HG03097 (cell line): ENCODE measurements around the gene P3H3.

Experiments used
- ATAC-seq: cut with Tn5 transposase; IDR thresholded peaks from one replicate; pipeline ENCODE4 v1.9.1; 2021; ENCODE audit not compliant: unreplicated experiment, low FRiP score

The P3H3 gene

DNA sequence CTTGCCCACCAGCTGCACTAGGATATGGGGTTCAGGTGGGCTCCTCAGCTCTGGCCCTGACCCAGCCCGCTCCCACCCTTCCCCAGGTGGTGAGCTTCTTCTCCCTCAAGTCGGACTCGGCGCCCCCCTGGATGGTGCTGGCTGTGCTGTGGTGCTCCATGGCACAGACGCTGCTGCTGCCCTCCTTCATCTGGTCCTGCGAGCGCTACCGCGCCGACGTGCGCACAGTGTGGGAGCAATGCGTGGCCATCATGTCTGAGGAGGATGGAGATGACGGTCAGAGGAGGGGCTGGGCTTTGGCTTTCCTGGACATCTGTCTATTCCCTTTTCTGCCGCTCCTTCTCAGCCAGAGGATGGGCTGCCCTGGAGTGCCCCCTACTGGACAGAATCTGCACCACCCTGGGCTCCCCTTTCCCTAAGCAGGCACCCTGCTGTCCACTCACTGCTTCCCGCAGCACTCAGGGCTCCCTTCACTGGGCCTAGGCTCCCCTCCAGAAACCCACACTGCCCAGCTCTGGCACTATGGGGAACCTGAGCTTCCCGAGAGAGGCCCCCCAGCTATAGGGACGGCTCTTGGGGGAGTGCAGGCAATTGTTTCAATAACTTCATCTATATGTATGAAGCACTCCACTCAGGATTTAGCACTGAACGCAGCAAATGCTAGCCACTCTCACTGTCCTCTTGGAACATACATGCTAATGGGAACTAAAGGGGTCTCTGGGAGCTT lies 2.6 kb upstream of the P3H3 start:
- no peak for ATAC-seq

DNA sequence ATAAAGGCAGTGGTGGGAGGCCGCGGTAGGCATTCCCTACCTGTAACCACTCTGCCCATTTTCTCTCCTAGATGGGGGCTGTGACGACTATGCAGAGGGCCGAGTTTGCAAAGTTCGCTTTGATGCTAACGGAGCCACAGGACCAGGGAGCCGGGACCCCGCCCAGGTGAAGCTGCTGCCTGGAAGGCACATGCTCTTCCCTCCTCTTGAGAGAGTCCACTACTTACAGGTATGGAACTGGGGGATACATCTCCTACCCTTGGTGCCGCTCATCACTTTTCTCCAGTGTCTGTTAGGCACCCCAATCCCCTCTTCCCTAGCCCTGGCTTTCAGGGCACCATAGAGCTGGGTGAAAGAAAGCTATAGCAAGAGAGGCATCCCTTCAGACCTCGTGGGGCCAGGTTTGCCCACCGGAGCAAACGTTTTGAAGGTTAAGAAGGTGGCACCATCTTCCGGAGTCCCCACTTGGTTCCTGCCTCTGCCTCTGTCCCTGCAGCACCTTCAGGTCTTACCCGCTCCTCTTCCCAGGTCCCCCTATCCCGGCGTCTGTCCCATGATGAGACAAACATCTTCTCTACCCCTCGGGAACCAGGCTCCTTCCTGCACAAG lies 2.0 kb upstream of the P3H3 start:
- no peak for ATAC-seq

DNA sequence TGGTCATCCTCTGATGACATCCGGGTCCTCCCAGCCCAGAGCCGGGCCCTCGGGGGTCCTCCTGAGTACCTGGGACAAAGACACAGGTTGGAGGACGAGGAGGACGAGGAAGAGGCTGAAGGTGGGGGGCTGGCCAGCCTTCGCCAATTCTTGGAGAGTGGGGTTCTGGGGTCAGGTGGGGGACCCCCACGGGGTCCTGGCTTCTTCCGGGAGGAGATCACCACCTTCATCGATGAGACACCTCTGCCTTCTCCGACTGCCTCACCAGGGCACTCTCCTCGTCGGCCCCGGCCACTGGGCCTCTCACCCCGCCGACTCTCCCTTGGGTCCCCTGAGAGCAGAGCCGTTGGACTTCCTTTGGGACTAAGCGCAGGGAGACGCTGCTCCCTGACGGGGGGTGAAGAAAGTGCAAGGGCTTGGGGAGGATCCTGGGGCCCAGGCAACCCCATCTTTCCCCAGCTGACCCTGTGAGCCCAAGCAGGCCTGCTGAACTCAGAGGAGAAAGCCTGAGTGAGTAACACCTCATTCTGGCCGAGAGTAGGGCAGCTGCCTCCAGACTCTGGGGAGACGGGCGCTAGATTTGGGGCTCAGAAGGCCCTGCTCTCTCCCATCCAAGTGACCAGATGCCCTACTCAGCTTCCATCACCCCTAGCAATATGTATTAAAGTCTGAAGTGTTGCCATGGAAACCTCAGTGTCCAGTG lies 1.3 kb upstream of the P3H3 start:
- ATAC-seq: no peak

- no peak for ATAC-seq
Observed at GRCh38 chr12:6827437-6827911, 733 bp upstream of the P3H3 start.

GRCh38 chr12:6828781-6829535 lies 751 bp downstream of the P3H3 start:
- no peak for ATAC-seq

GRCh38 chr12:6829536-6830220 lies 1.5 kb downstream of the P3H3 start:
- no peak for ATAC-seq

DNA sequence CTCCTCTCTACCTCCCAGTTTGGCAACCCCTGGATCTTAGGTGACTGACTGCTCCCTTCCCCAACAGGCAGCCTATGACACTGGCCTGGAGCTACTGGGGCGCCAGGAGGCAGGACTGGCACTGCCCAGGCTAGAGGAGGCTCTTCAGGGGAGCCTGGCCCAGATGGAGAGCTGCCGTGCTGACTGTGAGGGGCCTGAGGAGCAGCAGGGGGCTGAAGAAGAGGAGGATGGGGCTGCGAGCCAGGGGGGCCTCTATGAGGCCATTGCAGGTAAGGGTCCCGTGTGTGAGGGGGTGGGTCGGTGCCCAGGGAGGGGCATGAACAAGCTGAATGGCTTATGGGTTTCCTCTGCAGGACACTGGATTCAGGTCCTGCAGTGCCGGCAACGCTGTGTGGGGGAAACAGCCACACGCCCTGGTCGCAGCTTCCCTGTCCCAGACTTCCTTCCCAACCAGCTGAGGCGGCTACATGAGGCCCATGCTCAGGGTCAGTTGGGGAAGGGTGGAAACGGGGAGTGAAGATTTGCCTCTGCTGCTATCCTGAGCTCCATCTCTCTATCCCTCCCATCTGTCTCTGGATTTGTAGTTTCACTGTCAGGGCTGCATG lies 2.2 kb downstream of the P3H3 start:
- no peak for ATAC-seq

DNA sequence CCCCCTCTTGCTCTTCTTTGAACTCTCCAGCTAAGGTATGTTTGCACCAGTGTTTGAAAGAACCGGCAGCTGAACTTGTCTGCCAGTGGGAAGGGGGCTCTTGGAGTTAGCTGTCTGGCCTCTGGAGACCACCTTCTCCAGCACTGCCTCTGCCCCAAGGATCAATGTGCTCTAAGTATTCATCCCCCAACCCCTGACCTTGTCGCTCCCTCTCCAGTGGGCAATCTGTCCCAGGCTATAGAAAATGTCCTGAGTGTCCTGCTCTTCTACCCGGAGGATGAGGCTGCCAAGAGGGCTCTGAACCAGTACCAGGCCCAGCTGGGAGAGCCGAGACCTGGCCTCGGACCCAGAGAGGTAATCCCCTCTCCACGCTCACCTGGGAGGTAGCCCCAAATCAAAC lies 2.8 kb downstream of the P3H3 start:
- ATAC-seq: no peak

- no peak for ATAC-seq
Observed at GRCh38 chr12:6831450-6831995, 3.3 kb downstream of the P3H3 start.

DNA sequence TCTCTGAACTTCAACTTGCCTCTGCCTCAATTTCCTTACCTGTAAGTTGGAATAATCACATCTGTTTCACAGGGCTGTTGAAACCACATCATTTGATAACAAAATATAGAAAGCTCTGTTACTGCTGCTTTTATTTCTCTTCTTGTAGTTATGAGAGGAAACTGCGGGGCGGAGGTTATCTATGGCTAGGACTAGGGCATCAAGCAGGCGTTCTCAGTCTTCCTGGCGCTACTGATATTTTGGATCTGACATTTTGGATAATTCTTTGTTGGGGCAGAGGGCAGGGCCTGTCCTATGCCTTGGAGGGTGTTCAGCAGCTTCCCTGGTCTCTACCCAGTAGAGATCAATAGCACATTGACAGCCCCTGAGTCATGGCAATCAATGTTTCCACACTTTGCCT lies 3.9 kb downstream of the P3H3 start:
- ATAC-seq: no peak

DNA sequence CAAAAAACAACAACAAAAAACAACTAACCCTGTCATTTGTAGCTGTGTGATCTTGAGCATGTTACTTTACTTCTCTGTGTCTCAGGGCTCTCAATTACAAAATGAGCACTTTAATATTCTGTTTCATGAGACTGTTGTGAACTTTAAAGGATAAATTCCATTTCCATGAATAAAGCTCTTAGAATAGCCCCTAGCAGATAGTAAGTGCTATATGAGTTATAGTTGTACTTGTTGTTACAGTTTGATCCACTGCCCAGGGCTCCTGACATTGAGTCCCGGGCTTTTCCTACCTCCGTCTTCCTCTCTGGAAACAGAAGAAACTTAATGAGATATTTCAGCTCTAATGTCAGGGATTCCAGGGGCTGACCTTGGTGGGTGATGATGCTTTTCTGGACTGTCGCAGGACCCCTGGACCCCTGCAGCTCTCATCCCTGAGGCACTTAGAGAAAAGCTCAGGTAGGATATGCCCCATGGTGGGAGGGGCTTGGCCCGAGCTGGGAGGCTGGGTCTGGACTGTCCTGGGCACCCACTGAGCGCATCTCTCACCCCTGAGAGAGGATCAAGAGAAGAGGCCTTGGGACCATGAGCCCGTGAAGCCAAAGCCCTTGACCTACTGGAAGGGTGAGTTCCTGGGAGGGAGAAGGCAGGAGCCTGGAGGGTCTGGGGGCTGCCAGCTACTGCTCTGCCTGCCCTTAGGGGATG lies 5.1 kb downstream of the P3H3 start:
- ATAC-seq: no peak

DNA sequence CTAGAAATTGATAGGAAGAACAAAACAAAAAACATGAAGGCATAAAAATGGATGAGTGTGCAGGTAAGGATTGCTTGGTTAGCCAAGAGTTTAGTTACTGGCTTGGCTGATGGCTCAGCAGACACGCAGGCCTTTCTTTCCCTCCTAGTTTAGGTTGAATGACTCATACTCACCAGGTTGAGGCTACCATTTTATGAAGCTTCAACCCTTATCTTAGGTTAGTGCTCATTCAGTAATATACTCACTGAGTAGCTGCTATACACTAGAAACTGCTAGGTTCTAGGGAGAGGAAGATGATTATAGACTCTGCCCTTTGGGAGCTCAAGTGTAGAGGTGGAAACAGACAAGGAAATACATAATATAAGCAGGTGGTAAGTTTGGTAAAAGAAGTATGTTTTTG lies 6.0 kb downstream of the P3H3 start:
- ATAC-seq: no peak

GRCh38 chr12:6834873-6835272 lies 6.7 kb downstream of the P3H3 start:
- ATAC-seq: no peak

GRCh38 chr12:6836851-6837250 lies 8.6 kb downstream of the P3H3 start:
- ATAC-seq: no peak

- ATAC-seq: no peak
Observed at GRCh38 chr12:6837370-6838060, 9.3 kb downstream of the P3H3 start.

DNA sequence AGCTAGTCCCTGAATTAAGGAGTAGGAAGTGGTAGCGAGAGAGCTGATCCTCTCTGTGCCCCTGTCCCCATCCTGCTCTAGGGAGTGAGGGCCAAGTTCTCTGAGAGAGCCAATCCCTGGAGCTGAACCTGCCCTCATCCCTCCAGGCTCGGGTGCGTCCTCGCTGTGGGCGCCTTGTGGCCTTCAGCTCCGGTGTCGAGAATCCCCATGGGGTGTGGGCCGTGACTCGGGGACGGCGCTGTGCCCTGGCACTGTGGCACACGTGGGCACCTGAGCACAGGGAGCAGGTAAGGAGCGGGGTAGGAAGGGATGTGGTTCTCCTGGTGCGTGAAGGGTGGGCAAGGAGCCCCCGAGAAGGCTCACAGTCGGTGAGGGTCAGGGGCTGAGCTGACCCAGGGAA lies 10.6 kb downstream of the P3H3 start:
- ATAC-seq: no peak

DNA sequence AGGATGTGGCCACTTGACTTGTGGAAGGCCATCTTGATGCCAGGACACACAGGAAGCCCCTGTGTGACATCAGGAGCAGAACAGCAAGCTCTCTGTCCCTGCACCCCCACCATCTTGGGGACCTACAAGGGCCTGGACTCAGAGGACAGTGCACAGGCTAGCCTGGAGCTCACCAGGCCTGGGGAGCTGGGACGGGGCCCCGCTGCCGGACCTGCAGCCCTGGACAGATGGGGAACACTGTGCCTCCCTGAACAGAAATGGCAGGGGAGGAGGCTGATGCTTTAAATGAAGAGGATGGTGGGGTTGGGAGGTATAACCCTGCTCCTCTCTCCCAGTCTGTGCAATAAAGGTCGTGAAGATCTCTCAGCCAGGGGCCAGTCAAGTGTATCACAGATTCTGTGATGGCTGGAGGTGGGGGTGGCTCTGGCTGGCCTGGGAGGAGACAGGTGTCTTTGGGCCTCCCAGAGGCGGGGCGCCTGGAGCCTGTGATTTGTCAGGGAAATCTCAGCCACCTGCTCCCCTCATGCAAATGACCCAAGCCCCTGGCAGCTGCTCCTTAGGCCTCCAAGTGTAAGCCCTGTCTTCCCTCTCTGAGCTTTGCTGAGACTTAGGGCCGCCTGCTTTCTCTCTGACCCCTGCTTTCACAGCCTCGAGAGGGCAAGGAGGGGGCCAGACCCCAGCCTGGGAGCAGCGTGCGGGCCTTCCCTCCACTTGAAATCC lies 11.4 kb downstream of the P3H3 start:
- ATAC-seq: no peak

GRCh38 chr12:6840330-6840729 lies 12.1 kb downstream of the P3H3 start:
- no peak for ATAC-seq
